Trophoblast cell (in vitro differentiated cells and primary cell): ENCODE data around the gene CPNE4.
A peak's percentile ranks its signal among the peaks of the same experiment; 100 is the strongest.

ENCODE experiments used
- DNase-seq, 2 donors: peaks; one replicate each; pipeline ENCODE4 v3.0.0-alpha.2; 2016
- H2AFZ ChIP-seq: 2 replicates; pipeline ENCODE4 v1.6.1; 2013; ENCODE audit warnings: low read length, moderate library complexity, mild to moderate bottlenecking; ENCODE audit not compliant: insufficient read depth, poor library complexity
- H2AK5ac ChIP-seq: 2 replicates; pipeline ENCODE4 v1.6.1; 2013; ENCODE audit warnings: mild to moderate bottlenecking, low read length
- H2BK120ac ChIP-seq: 2 replicates; pipeline ENCODE4 v1.6.1; 2013; ENCODE audit warnings: low read length, mild to moderate bottlenecking, moderate library complexity; ENCODE audit not compliant: insufficient read depth, poor library complexity
- H2BK12ac ChIP-seq: 2 replicates; pipeline ENCODE4 v1.6.1; 2013; ENCODE audit warnings: mild to moderate bottlenecking, low read length, moderate library complexity
- H2BK5ac ChIP-seq: 2 replicates; pipeline ENCODE4 v1.6.1; 2013; ENCODE audit warnings: low read length, low read depth, moderate library complexity, mild to moderate bottlenecking; ENCODE audit not compliant: poor library complexity
- H3K14ac ChIP-seq: 2 replicates; pipeline ENCODE4 v1.6.1; 2013; ENCODE audit warnings: mild to moderate bottlenecking, low read length
- H3K18ac ChIP-seq: 2 replicates; pipeline ENCODE4 v1.6.1; 2013; ENCODE audit warnings: mild to moderate bottlenecking, low read length
- H3K23ac ChIP-seq: 2 replicates; pipeline ENCODE4 v1.6.1; 2013; ENCODE audit warnings: low read length
- H3K27ac ChIP-seq: 2 replicates; pipeline ENCODE4 v1.5.1; 2013; ENCODE audit warnings: low read depth, mild to moderate bottlenecking, inconsistent platforms, low read length, moderate library complexity
- H3K27me3 ChIP-seq: 2 replicates; pipeline ENCODE4 v1.6.1; 2013; ENCODE audit warnings: inconsistent platforms, mild to moderate bottlenecking, low read length, moderate library complexity; ENCODE audit not compliant: insufficient read depth
- H3K36me3 ChIP-seq, 2 experiments: 1 replicate in 1 of 2; 2 replicates in 1 of 2; pipeline ENCODE4 v1.6.1; 2013; ENCODE audit warnings: low read length in 2 of 2, mild to moderate bottlenecking in 2 of 2, moderate library complexity in 1 of 2; ENCODE audit not compliant: insufficient read depth in 2 of 2, control insufficient read depth in 1 of 2
- H3K4ac ChIP-seq: 2 replicates; pipeline ENCODE4 v1.6.1; 2013; ENCODE audit warnings: low read depth, mild to moderate bottlenecking, low read length, moderate library complexity
- H3K4me1 ChIP-seq, 2 experiments: 1 replicate in 1 of 2; 2 replicates in 1 of 2; pipeline ENCODE4 v1.6.1; 2013; ENCODE audit warnings: low read length in 2 of 2, mild to moderate bottlenecking in 2 of 2, moderate library complexity in 1 of 2; ENCODE audit not compliant: insufficient read depth in 2 of 2, control insufficient read depth in 1 of 2
- H3K4me2 ChIP-seq: 2 replicates; pipeline ENCODE4 v1.6.1; 2013; ENCODE audit warnings: inconsistent platforms, mild to moderate bottlenecking, low read length, moderate library complexity
- H3K4me3 ChIP-seq: 2 replicates; pipeline ENCODE4 v1.5.1; 2013; ENCODE audit warnings: mild to moderate bottlenecking, low read depth, low read length, inconsistent platforms
- H3K79me1 ChIP-seq: one replicate; pipeline ENCODE4 v1.6.1; 2013; ENCODE audit warnings: low read length
- H3K79me2 ChIP-seq: 2 replicates; pipeline ENCODE4 v1.6.1; 2013; ENCODE audit warnings: low read length, mild to moderate bottlenecking; ENCODE audit not compliant: control insufficient read depth, insufficient read depth, poor library complexity
- H3K9ac ChIP-seq: 2 replicates; pipeline ENCODE4 v1.6.1; 2013; ENCODE audit warnings: mild to moderate bottlenecking, low read length
- H3K9me3 ChIP-seq: 2 replicates; pipeline ENCODE4 v1.6.1; 2013; ENCODE audit warnings: low read depth, mild to moderate bottlenecking, control low read depth, inconsistent platforms, low read length; ENCODE audit not compliant: insufficient read depth
- H4K12ac ChIP-seq: 2 replicates; pipeline ENCODE4 v1.6.1; 2013; ENCODE audit warnings: low read depth, mild to moderate bottlenecking, low read length, moderate library complexity
- H4K8ac ChIP-seq: 2 replicates; pipeline ENCODE4 v1.6.1; 2013; ENCODE audit warnings: low read depth, mild to moderate bottlenecking, low read length, moderate library complexity
- H4K91ac ChIP-seq: one replicate; pipeline ENCODE4 v1.6.1; 2013; ENCODE audit warnings: low read depth, mild to moderate bottlenecking, low read length, moderate library complexity
- WGBS: extraction: QIAGEN DNeasy Blood & Tissue Kit; methylation state at CpG from one replicate; pipeline ENCODE4 v1.1.7; 2013; ENCODE audit warnings: missing lambda C conversion rate; ENCODE audit not compliant: insufficient read length, insufficient coverage; ENCODE audit errors: extremely low coverage; 5-methylcytosine and 5-hydroxymethylcytosine counted together

CPNE4 gene

GRCh38 chr3:131795390-131796090 is 239.3 kb downstream of the CPNE4 start:
- H3K4me1 ChIP-seq = no peaks in the 10 kb centered on the region
- no peaks in the 10 kb centered on the region for H3K79me1 ChIP-seq
- H4K91ac ChIP-seq = no peak overlapping the region
- H3K79me2 ChIP-seq = no peaks in the 10 kb centered on the region
- no peak overlapping the region for H3K4me2 ChIP-seq
- no peak overlapping the region for H4K12ac ChIP-seq
- H3K27me3 ChIP-seq = no peaks in the 10 kb centered on the region
- H2BK5ac ChIP-seq = no peak overlapping the region
- no CpG with 5 or more reads among the region's 3 CpGs for whole genome bisulfite sequencing
- no peaks in the 10 kb centered on the region for H3K36me3 ChIP-seq
- H4K8ac ChIP-seq = no peak overlapping the region
- H2BK12ac ChIP-seq = no peak overlapping the region
- H2AK5ac ChIP-seq = no peak overlapping the region
- H3K4me3 ChIP-seq = no peak overlapping the region
- no peak for DNase-seq
- no peak overlapping the region for H3K9ac ChIP-seq
- H2BK120ac ChIP-seq = no peak overlapping the region
- no peak overlapping the region for H3K14ac ChIP-seq
- no peaks in the 10 kb centered on the region for H3K9me3 ChIP-seq
- no peak overlapping the region for H3K27ac ChIP-seq
- no peak overlapping the region for H2AFZ ChIP-seq
- no peak overlapping the region for H3K23ac ChIP-seq
- H3K18ac ChIP-seq = no peak overlapping the region
- H3K4ac ChIP-seq = no peak overlapping the region

- Histone ChIP-seq H3K27ac (no peak overlapping the region), H4K8ac (no peak overlapping the region), H2AK5ac (no peak overlapping the region), H2BK5ac (no peak overlapping the region), H3K23ac (no peak overlapping the region), H3K27me3 (no peaks in the 10 kb centered on the region), H3K18ac (no peak overlapping the region), H3K36me3 (no peaks in the 10 kb centered on the region), H4K91ac (no peak overlapping the region), H3K9me3 (no peaks in the 10 kb centered on the region), H2AFZ (no peak overlapping the region), H2BK120ac (no peak overlapping the region), H3K9ac (no peak overlapping the region), H3K4ac (no peak overlapping the region), H3K79me1 (no peaks in the 10 kb centered on the region), H3K79me2 (no peaks in the 10 kb centered on the region), H3K4me3 (no peak overlapping the region), H3K4me1 (no peaks in the 10 kb centered on the region), H2BK12ac (no peak overlapping the region), H4K12ac (no peak overlapping the region), H3K4me2 (no peak overlapping the region), H3K14ac (no peak overlapping the region)
- no CpG with 5 or more reads among the region's 5 CpGs for WGBS
- DNase-seq = peak; percentile 39 to 80
Observed at GRCh38 chr3:131794766-131795388, 239.9 kb downstream of the CPNE4 start.

- Histone ChIP-seq H2BK5ac (no peak overlapping the region), H4K91ac (no peak overlapping the region), H3K23ac (no peak overlapping the region), H3K18ac (no peak overlapping the region), H3K4ac (no peak overlapping the region), H3K27me3 (no peaks in the 10 kb centered on the region), H3K9me3 (no peaks in the 10 kb centered on the region), H3K27ac (no peak overlapping the region), H4K12ac (no peak overlapping the region), H3K36me3 (no peaks in the 10 kb centered on the region), H3K4me3 (no peak overlapping the region), H2AK5ac (no peak overlapping the region), H3K4me2 (no peak overlapping the region), H3K4me1 (no peaks in the 10 kb centered on the region), H2BK120ac (no peak overlapping the region), H3K79me1 (no peaks in the 10 kb centered on the region), H3K9ac (no peak overlapping the region), H3K79me2 (no peaks in the 10 kb centered on the region), H2AFZ (no peak overlapping the region), H3K14ac (no peak overlapping the region), H2BK12ac (no peak overlapping the region), H4K8ac (no peak overlapping the region)
- DNase-seq = no peak
Observed at GRCh38 chr3:131793870-131794269, 240.9 kb downstream of the CPNE4 start.

GRCh38 chr3:131789188-131789587 is 245.6 kb downstream of the CPNE4 start:
- Histone ChIP-seq H4K8ac (no peak overlapping the region), H4K12ac (no peak overlapping the region), H3K27me3 (no peaks in the 10 kb centered on the region), H2AFZ (no peak overlapping the region), H3K18ac (no peak overlapping the region), H3K9ac (no peak overlapping the region), H2BK12ac (no peak overlapping the region), H3K4me3 (no peak overlapping the region), H3K4me1 (no peaks in the 10 kb centered on the region), H2BK5ac (no peak overlapping the region), H3K4ac (no peak overlapping the region), H3K27ac (no peak overlapping the region), H3K9me3 (no peaks in the 10 kb centered on the region), H2BK120ac (no peak overlapping the region), H4K91ac (no peak overlapping the region), H3K14ac (no peak overlapping the region), H3K79me2 (no peaks in the 10 kb centered on the region), H3K23ac (no peak overlapping the region), H2AK5ac (no peak overlapping the region), H3K79me1 (no peaks in the 10 kb centered on the region), H3K36me3 (no peaks in the 10 kb centered on the region), H3K4me2 (no peak overlapping the region)
- DNase-seq = no peak
- WGBS = no CpG with 5 or more reads among the region's 2 CpGs
